Panc1 (cell line): Measurements from ENCODE around the gene SKI. TPM values are rescaled to one million over a fixed set of nuclear protein-coding genes. Genes with fewer than 3 reads are reported as not detected.

Source experiments
- ATAC-seq: fragments of 200-7000 bp; cut with Tn5 transposase; 2 replicates; pipeline ENCODE4 v1.9.1; 2020; ENCODE audit warnings: mild to moderate bottlenecking, moderate library complexity
- BruUV-seq: library from RNA; stranded (reverse); fragments of 400-500 nt; replicated peaks from 2 replicates; lab custom pipeline; 2021; lab: Mats Ljungman, UMichigan
- CTCF ChIA-PET: fragments of 300-600 bp; sonication (Branson Sonifier 250); formaldehyde crosslinking; loops from one replicate; lab custom pipeline; 2022; ENCODE audit warnings: antibody characterized with exemption; lab: Charles Lee
- POLR2A ChIA-PET: fragments of 300-600 bp; sonication (Branson Sonifier 250); formaldehyde crosslinking; loops from one replicate; lab custom pipeline; 2022; ENCODE audit warnings: antibody characterized with exemption; lab: Charles Lee
- DNase-seq: peaks from one replicate; pipeline ENCODE4 v3.0.0-alpha.2; 2010; ENCODE audit warnings: low read depth, low spot score
- H3K27ac ChIP-seq: 2 replicates; pipeline ENCODE4 v1.5.1; 2011; ENCODE audit warnings: mild to moderate bottlenecking, low read length, inconsistent platforms
- H3K27me3 ChIP-seq: fragments of 200-500 bp; sonication (Bioruptor generic); 2 replicates; pipeline ENCODE4 v1.6.0; 2014; ENCODE audit warnings: low read length, inconsistent platforms; ENCODE audit not compliant: control insufficient read depth, insufficient read depth
- H3K36me3 ChIP-seq: fragments of 200-500 bp; sonication (Bioruptor generic); 2 replicates; pipeline ENCODE4 v1.5.1; 2014; ENCODE audit warnings: inconsistent platforms, mild to moderate bottlenecking, low read length, moderate library complexity; ENCODE audit not compliant: control insufficient read depth, insufficient read depth
- H3K4me1 ChIP-seq: 2 replicates; pipeline ENCODE4 v1.5.1; 2011; ENCODE audit warnings: inconsistent platforms, mild to moderate bottlenecking, low read length, moderate library complexity; ENCODE audit not compliant: control insufficient read depth, insufficient read depth
- H3K4me3 ChIP-seq, 2 experiments: 2 replicates each; pipeline ENCODE4 v1.5.1; 2011 to 2012; ENCODE audit warnings: low read depth in 2 of 2, low read length in 2 of 2, mild to moderate bottlenecking in 2 of 2, inconsistent platforms in 1 of 2, moderate library complexity in 1 of 2
- H3K9me3 ChIP-seq: fragments of 200-500 bp; sonication (Bioruptor generic); 2 replicates; pipeline ENCODE4 v1.5.1; 2014; ENCODE audit warnings: low read depth, mild to moderate bottlenecking, inconsistent platforms, low read length, moderate library complexity; ENCODE audit not compliant: control insufficient read depth, insufficient read depth
- POLR2AphosphoS5 ChIP-seq: IDR thresholded peaks from 2 replicates; pipeline ENCODE4 v1.6.1; 2012; ENCODE audit warnings: mild to moderate bottlenecking, low read depth, low read length, moderate library complexity
- SIN3A ChIP-seq: IDR thresholded peaks from 2 replicates; pipeline ENCODE4 v1.6.1; 2012; ENCODE audit warnings: low read depth, mild to moderate bottlenecking, low read length, moderate library complexity, borderline replicate concordance; ENCODE audit not compliant: insufficient read depth
- TCF7L2 ChIP-seq: IDR thresholded peaks from 2 replicates; pipeline ENCODE4 v1.6.1; 2011; ENCODE audit warnings: mild to moderate bottlenecking, low read depth, low read length, inconsistent platforms
- in situ Hi-C: cut with HindIII; loops from 2 replicates; pipeline ENCODE4 v1.10.0; 2016; ENCODE audit warnings: low sequenced_read_pairs, low pct_unique_long_range_greater_than_20kb
- intact Hi-C: fragments of 100-400 bp; cut with micrococcal nuclease; formaldehyde crosslinking; loops from one replicate; pipeline ENCODE4 v1.10.0; 2022; ENCODE audit not compliant: unreplicated experiment
- total RNA-seq: library from RNA; stranded (reverse); gene quantifications from one replicate; pipeline ENCODE4 v1.2.1, GENCODE V29; 2021; ENCODE audit not compliant: unreplicated experiment
- TF ChIP-seq, protein P1 (sequence below): fragments of 450-650 bp; IDR thresholded peaks from 2 replicates; pipeline ENCODE4 v1.5.1; 2017; ENCODE audit warnings: mild to moderate bottlenecking
- TF ChIP-seq, protein P2 (sequence below), 2 experiments: IDR thresholded peaks; 2 replicates each; pipeline ENCODE4 v1.6.1; 2011 to 2012; ENCODE audit warnings: low read depth in 2 of 2, control low read depth in 1 of 2, low read length in 1 of 2, mild to moderate bottlenecking in 1 of 2, moderate library complexity in 1 of 2; ENCODE audit not compliant: insufficient read depth in 1 of 2

Gene SKI
- total RNA-seq, 1 experiment from 2014 or later = 63.2 TPM

DNA sequence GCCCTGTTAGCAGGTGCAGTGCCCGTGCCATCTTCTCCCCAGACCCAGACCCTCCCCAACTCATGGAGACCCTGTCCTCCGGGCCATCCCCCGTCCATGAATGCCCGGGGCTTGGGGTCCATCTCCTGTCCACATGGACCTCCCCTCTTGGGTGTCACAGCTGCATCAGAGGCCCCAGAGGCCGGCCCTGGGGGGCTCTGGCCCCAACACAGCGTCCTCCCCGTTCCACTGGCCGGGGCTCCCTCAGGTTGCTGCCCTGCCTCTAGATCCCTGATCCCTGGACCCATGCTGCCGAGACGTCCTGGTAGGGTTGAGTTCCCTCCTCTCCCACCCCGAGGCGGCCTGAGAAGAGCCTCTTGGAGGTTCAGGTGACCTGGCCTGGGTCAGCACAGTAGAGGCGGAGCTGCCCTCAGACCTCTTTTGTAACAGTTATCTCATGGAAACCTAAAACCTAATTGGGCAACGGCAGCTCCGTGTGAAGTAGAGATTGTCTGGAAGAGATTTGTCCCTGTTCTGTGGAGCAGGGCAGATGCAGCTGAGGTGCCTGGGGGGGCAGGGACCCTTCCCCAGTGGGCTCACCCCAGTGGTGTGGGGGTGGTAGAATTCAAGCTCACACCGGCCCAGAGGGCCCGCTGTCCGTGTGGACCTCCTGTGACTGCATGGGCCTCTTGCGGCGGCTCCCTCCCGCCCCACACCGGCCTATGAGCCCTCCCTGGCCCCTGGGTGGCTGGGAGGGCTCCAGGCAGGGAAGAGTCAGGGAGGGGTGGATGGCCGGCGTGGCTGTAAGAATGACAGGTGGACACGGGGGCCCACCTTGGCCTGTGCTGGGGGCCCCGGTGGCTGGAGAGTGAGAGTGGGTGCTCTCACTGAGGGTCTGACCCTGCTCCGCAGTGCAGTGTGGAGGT is 56.1 kb downstream of the SKI start:
- Histone ChIP-seq H3K4me1 (peaks cover 19% of the 10 kb centered on the region), H3K4me3 (no peak overlapping the region), H3K27me3 (no peaks in the 10 kb centered on the region), H3K36me3 (no peaks in the 10 kb centered on the region), H3K27ac (no peak overlapping the region), H3K9me3 (no peaks in the 10 kb centered on the region)
- in situ Hi-C loops = no loop called here
- ATAC-seq (peak; percentile 20; the same call in 1 of the 2 replicates), DNase-seq (no peak)
- intact Hi-C loops = no loop called here
- TF ChIP-seq TCF7L2 (no peak), SIN3A (no peak), POLR2AphosphoS5 (no peak)
- TF ChIP-seq, protein P1, sequence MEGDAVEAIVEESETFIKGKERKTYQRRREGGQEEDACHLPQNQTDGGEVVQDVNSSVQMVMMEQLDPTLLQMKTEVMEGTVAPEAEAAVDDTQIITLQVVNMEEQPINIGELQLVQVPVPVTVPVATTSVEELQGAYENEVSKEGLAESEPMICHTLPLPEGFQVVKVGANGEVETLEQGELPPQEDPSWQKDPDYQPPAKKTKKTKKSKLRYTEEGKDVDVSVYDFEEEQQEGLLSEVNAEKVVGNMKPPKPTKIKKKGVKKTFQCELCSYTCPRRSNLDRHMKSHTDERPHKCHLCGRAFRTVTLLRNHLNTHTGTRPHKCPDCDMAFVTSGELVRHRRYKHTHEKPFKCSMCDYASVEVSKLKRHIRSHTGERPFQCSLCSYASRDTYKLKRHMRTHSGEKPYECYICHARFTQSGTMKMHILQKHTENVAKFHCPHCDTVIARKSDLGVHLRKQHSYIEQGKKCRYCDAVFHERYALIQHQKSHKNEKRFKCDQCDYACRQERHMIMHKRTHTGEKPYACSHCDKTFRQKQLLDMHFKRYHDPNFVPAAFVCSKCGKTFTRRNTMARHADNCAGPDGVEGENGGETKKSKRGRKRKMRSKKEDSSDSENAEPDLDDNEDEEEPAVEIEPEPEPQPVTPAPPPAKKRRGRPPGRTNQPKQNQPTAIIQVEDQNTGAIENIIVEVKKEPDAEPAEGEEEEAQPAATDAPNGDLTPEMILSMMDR = no peak
- TF ChIP-seq, protein P2, sequence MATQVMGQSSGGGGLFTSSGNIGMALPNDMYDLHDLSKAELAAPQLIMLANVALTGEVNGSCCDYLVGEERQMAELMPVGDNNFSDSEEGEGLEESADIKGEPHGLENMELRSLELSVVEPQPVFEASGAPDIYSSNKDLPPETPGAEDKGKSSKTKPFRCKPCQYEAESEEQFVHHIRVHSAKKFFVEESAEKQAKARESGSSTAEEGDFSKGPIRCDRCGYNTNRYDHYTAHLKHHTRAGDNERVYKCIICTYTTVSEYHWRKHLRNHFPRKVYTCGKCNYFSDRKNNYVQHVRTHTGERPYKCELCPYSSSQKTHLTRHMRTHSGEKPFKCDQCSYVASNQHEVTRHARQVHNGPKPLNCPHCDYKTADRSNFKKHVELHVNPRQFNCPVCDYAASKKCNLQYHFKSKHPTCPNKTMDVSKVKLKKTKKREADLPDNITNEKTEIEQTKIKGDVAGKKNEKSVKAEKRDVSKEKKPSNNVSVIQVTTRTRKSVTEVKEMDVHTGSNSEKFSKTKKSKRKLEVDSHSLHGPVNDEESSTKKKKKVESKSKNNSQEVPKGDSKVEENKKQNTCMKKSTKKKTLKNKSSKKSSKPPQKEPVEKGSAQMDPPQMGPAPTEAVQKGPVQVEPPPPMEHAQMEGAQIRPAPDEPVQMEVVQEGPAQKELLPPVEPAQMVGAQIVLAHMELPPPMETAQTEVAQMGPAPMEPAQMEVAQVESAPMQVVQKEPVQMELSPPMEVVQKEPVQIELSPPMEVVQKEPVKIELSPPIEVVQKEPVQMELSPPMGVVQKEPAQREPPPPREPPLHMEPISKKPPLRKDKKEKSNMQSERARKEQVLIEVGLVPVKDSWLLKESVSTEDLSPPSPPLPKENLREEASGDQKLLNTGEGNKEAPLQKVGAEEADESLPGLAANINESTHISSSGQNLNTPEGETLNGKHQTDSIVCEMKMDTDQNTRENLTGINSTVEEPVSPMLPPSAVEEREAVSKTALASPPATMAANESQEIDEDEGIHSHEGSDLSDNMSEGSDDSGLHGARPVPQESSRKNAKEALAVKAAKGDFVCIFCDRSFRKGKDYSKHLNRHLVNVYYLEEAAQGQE (IDR thresholded peaks at IDR 0.05; ENCODE audit: insufficient read depth in 1 of 2, low read depth in 2 of 2, low read length in 1 of 2) = no peak
- ChIA-PET POLR2A (no interaction called here), CTCF (no interaction called here)
- BruUV-seq = no TSS peak

DNA sequence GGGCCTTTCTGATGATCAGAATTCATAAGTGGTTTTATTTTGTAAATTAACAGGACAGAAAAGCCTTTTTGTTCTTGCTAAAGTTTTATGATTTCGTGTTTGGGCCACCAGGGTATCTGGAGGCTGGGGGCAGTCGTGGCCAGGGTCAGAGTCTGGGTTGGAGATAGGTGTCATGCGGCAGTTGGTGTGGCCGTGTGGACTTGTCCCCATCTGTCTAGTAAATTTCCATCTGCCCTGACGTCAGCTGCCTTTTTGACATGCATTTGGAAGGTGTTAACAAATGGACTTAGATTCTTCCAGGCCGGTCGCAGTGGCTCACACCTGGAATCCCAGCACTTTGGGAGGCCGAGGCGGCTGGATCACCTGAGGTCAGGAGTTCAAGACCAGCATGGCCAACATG is 56.8 kb downstream of the SKI start:
- ATAC-seq = no peak
- POLR2A ChIA-PET = no interaction called here
- CTCF ChIA-PET = no interaction called here

More for the DNA sequence above, 56.8 kb downstream of the SKI start:
- intact Hi-C loops = no loop called here
- in situ Hi-C loops = no loop called here
- peaks cover 24% of the 10 kb centered on the region for H3K4me1 ChIP-seq
- no peak overlapping the region for H3K27ac ChIP-seq
- H3K9me3 ChIP-seq = no peaks in the 10 kb centered on the region
- TF ChIP-seq, protein P2 (IDR thresholded peaks at IDR 0.05; ENCODE audit: insufficient read depth in 1 of 2, low read depth in 2 of 2, low read length in 1 of 2) = no peak
- TF ChIP-seq TCF7L2 (no peak), POLR2AphosphoS5 (no peak), SIN3A (no peak)
- TF ChIP-seq, protein P1 = no peak
- no peaks in the 10 kb centered on the region for H3K27me3 ChIP-seq
- no peak for DNase-seq
- H3K4me3 ChIP-seq = no peak overlapping the region
- H3K36me3 ChIP-seq = no peaks in the 10 kb centered on the region
- no TSS peak for BruUV-seq
